Stimulated activated CD4-positive, alpha-beta T cell treated with anti-CD3 and anti-CD28 coated beads, TNF-alpha, amount 100 ng/mL, for 24 hours (primary cell): ENCODE measurements around the gene CDH11.

Source experiments
- DNase-seq, 3 experiments: peaks; one replicate each; pipeline ENCODE4 v3.0.0-alpha.2; 2020; ENCODE audit warnings: low read depth in 3 of 3

Gene CDH11

GRCh38 chr16:64981568-64982281, 140.1 kb downstream of the CDH11 start:
- DNase-seq = no peak

GRCh38 chr16:64977206-64977920, 144.5 kb downstream of the CDH11 start:
- DNase-seq = no peak

GRCh38 chr16:64975821-64976220, 146.0 kb downstream of the CDH11 start:
- DNase-seq = no peak

- no peak for DNase-seq
These were observed 147.5 kb downstream of the CDH11 start for GRCh38 chr16:64974381-64974780.

- DNase-seq = no peak
These were observed 148.7 kb downstream of the CDH11 start for GRCh38 chr16:64973171-64973570.

GRCh38 chr16:64971171-64971570, 150.7 kb downstream of the CDH11 start:
- no peak for DNase-seq

- no peak for DNase-seq
These were observed 152.6 kb downstream of the CDH11 start for GRCh38 chr16:64969221-64969620.

- no peak for DNase-seq
These were observed 153.3 kb downstream of the CDH11 start for GRCh38 chr16:64968539-64968938.

GRCh38 chr16:64964126-64964540, 157.7 kb downstream of the CDH11 start:
- DNase-seq = no peak

GRCh38 chr16:64962786-64963185, 159.1 kb downstream of the CDH11 start:
- DNase-seq = no peak

- no peak for DNase-seq
These were observed 164.6 kb downstream of the CDH11 start for GRCh38 chr16:64957246-64957645.

- DNase-seq = no peak
These were observed 169.7 kb downstream of the CDH11 start for GRCh38 chr16:64952177-64952576.

GRCh38 chr16:64951193-64951592, 170.7 kb downstream of the CDH11 start:
- no peak for DNase-seq

GRCh38 chr16:64950731-64951130, 171.1 kb downstream of the CDH11 start:
- DNase-seq = no peak

- no peak for DNase-seq
These were observed 171.6 kb downstream of the CDH11 start for GRCh38 chr16:64950262-64950661.

GRCh38 chr16:64948056-64948455, 173.8 kb downstream of the CDH11 start:
- DNase-seq = no peak

GRCh38 chr16:64947651-64948050, 174.2 kb downstream of the CDH11 start:
- no peak for DNase-seq

- no peak for DNase-seq
These were observed 188.0 kb downstream of the CDH11 start for GRCh38 chr16:64933885-64934284.

- DNase-seq = no peak
These were observed 195.4 kb downstream of the CDH11 start for GRCh38 chr16:64926476-64926875.

- DNase-seq = no peak
These were observed 196.7 kb downstream of the CDH11 start for GRCh38 chr16:64925166-64925565.

GRCh38 chr16:64924086-64924485, 197.8 kb downstream of the CDH11 start:
- DNase-seq = no peak

GRCh38 chr16:64919929-64920607, 201.8 kb downstream of the CDH11 start:
- DNase-seq = no peak

- no peak for DNase-seq
These were observed 202.7 kb downstream of the CDH11 start for GRCh38 chr16:64919141-64919540.
